Osteocyte (in vitro differentiated cells): ENCODE data around the gene LANCL1. TPM values are rescaled to one million over a fixed set of nuclear protein-coding genes. Genes with fewer than 3 reads are reported as not detected.

Experiments
- DNase-seq: peaks from one replicate; pipeline ENCODE4 v3.0.0; 2021; ENCODE audit warnings: mixed read lengths; ENCODE audit not compliant: unreplicated experiment; ENCODE audit errors: extremely low spot score
- H3K27ac Mint-ChIP-seq: one replicate; pipeline ENCODE4 v1.8.0; 2021; ENCODE audit warnings: mild to moderate bottlenecking, mixed read lengths; ENCODE audit not compliant: unreplicated experiment
- H3K27me3 Mint-ChIP-seq: one replicate; pipeline ENCODE4 v1.8.0; 2021; ENCODE audit warnings: mixed read lengths; ENCODE audit not compliant: unreplicated experiment
- H3K36me3 Mint-ChIP-seq: one replicate; pipeline ENCODE4 v1.8.0; 2021; ENCODE audit warnings: mixed read lengths; ENCODE audit not compliant: unreplicated experiment
- H3K4me1 Mint-ChIP-seq: one replicate; pipeline ENCODE4 v1.8.0; 2021; ENCODE audit warnings: mixed read lengths; ENCODE audit not compliant: unreplicated experiment
- H3K4me3 Mint-ChIP-seq: one replicate; pipeline ENCODE4 v1.8.0; 2021; ENCODE audit warnings: mild to moderate bottlenecking, moderate library complexity, mixed read lengths; ENCODE audit not compliant: unreplicated experiment
- H3K9me3 Mint-ChIP-seq: one replicate; pipeline ENCODE4 v1.8.0; 2021; ENCODE audit warnings: mixed read lengths; ENCODE audit not compliant: unreplicated experiment
- total RNA-seq: library from RNA; stranded (reverse); gene quantifications from 2 replicates; pipeline ENCODE4 v1.2.1, GENCODE V29; 2021
- TF ChIP-seq, protein P1 (sequence below): fragments of 200-600 bp; sonication (generic); IDR thresholded peaks from 2 replicates; pipeline ENCODE4 v1.5.0; 2021; ENCODE audit warnings: antibody characterized with exemption, mild to moderate bottlenecking, moderate library complexity

The LANCL1 gene
- total RNA-seq, 1 donor from 2014 or later = 67.3 TPM

GRCh38 chr2:210387074-210387473, 89.5 kb downstream of the LANCL1 start:
- Mint-ChIP-seq H3K9me3 (peaks cover 3% of the 10 kb centered on the region), H3K4me3 (no peak overlapping the region), H3K27me3 (peaks cover 7% of the 10 kb centered on the region), H3K27ac (no peak overlapping the region), H3K4me1 (no peaks in the 10 kb centered on the region), H3K36me3 (no peaks in the 10 kb centered on the region)
- TF ChIP-seq, protein P1, sequence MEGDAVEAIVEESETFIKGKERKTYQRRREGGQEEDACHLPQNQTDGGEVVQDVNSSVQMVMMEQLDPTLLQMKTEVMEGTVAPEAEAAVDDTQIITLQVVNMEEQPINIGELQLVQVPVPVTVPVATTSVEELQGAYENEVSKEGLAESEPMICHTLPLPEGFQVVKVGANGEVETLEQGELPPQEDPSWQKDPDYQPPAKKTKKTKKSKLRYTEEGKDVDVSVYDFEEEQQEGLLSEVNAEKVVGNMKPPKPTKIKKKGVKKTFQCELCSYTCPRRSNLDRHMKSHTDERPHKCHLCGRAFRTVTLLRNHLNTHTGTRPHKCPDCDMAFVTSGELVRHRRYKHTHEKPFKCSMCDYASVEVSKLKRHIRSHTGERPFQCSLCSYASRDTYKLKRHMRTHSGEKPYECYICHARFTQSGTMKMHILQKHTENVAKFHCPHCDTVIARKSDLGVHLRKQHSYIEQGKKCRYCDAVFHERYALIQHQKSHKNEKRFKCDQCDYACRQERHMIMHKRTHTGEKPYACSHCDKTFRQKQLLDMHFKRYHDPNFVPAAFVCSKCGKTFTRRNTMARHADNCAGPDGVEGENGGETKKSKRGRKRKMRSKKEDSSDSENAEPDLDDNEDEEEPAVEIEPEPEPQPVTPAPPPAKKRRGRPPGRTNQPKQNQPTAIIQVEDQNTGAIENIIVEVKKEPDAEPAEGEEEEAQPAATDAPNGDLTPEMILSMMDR = no peak
- DNase-seq = no peak

Other genes with a start within 250 kb of the LANCL1 start
- gene MYL1, start 161.6 kb downstream of the LANCL1 start, total RNA-seq = not detected in 2 replicates
- 17.9 and 22.3 TPM in 2 replicates for gene CPS1, start 79.8 kb upstream of the LANCL1 start, total RNA-seq